ENCODE results near the gene TENM3.

Gene TENM3

DNA sequence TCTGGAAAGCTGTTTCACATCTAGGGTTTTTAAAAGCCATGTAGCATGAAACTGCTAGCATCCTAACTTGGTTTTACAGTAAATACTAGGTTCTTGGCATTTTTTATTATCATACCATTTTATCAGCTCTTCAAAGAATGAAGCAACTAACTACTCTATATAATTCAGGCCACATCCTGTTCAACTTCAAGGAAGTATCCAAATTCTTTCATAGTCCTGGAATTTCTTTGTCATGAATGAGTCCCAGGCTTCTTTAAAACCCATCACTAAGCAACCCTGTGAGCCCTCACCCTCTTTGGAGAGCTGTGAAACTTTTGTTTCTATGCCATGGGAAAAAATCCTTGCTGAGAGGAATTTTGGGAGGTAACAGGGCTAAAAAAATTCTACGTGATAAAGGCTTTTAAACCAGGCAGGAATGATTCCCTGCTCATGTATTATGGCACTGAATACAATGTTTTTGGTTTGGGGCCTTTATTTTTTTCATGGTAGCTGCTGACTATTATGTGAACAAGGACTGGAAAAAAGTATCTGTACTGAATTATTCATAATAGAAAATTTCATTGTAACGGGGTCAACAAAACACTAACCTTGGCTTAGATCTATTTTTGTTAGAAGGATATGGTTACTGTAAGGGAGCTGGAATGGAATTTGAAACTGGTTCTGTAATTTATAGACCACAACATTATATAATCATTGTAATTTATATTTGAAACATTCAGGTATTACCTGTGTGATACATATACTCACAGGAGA lies 509.1 kb downstream of the TENM3 start:
- no peak overlapping the region for H3K27ac ChIP-seq
- no peak for TF ChIP-seq ZFX (IDR thresholded peaks at IDR 0.05; ENCODE audit: borderline replicate concordance)
- TF ChIP-seq, protein P1, sequence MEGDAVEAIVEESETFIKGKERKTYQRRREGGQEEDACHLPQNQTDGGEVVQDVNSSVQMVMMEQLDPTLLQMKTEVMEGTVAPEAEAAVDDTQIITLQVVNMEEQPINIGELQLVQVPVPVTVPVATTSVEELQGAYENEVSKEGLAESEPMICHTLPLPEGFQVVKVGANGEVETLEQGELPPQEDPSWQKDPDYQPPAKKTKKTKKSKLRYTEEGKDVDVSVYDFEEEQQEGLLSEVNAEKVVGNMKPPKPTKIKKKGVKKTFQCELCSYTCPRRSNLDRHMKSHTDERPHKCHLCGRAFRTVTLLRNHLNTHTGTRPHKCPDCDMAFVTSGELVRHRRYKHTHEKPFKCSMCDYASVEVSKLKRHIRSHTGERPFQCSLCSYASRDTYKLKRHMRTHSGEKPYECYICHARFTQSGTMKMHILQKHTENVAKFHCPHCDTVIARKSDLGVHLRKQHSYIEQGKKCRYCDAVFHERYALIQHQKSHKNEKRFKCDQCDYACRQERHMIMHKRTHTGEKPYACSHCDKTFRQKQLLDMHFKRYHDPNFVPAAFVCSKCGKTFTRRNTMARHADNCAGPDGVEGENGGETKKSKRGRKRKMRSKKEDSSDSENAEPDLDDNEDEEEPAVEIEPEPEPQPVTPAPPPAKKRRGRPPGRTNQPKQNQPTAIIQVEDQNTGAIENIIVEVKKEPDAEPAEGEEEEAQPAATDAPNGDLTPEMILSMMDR (IDR thresholded peaks at IDR 0.05): no peak

DNA sequence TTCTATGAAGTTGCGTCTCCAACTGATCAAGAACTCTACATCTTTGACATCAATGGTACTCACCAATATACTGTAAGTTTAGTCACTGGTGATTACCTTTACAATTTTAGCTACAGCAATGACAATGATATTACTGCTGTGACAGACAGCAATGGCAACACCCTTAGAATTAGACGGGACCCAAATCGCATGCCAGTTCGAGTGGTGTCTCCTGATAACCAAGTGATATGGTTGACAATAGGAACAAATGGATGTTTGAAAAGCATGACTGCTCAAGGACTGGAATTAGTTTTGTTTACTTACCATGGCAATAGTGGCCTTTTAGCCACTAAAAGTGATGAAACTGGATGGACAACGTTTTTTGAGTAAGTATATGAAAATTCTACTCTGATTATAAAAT lies 511.7 kb downstream of the TENM3 start:
- TF ChIP-seq ZFX (IDR thresholded peaks at IDR 0.05; ENCODE audit: borderline replicate concordance): no peak
- TF ChIP-seq, protein P1 (IDR thresholded peaks at IDR 0.05): no peak
- no peak overlapping the region for H3K27ac ChIP-seq

DNA sequence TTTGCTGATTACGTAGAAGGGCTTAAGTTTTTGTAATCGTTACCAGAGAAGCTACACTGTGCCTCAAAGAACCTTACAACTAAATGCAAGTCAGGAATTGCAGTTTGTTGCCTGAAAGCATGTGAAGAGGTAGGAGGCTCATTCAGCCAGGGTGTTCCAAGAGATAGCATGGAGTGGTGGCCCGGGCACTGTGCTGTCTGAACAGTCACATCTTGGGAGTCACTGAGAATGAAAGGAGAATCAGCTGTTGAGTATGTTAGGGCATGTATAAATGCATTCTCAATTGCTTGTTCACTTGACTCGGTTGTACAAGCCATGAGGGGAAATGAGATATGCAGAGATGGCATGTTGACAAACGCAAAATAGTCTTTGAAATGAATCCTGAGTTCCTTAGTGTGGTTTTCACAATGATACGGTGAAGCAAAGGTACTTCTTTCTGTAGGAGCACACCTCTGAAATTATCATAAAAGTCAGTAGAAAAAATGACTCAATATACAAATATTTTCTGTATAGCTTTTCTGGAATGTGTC lies 513.0 kb downstream of the TENM3 start:
- TF ChIP-seq ZFX (IDR thresholded peaks at IDR 0.05; ENCODE audit: borderline replicate concordance): no peak
- TF ChIP-seq, protein P1 (IDR thresholded peaks at IDR 0.05): no peak
- no peak overlapping the region for H3K27ac ChIP-seq

DNA sequence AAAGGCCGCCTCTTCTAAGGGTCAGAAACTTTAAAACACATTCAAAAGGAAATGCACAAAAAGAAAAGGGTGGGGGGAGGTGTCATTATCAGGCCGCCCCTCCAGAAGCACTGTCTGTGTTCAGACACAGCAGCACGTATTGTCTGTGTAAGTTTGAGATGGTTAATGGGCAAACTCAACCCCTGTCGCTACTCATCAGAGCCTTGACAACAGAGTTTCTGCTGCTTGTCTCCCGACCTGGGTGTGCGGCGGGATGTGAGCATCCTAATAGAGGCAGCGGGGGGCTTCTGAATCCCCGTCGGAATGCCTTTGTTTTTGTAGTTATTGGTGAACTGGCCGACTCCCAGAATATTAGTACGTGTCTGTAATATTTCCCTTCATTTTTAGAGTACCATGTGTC lies 515.1 kb downstream of the TENM3 start:
- TF ChIP-seq, protein P1 (IDR thresholded peaks at IDR 0.05): no peak
- no peak for TF ChIP-seq ZFX (IDR thresholded peaks at IDR 0.05; ENCODE audit: borderline replicate concordance)
- no peak overlapping the region for H3K27ac ChIP-seq

DNA sequence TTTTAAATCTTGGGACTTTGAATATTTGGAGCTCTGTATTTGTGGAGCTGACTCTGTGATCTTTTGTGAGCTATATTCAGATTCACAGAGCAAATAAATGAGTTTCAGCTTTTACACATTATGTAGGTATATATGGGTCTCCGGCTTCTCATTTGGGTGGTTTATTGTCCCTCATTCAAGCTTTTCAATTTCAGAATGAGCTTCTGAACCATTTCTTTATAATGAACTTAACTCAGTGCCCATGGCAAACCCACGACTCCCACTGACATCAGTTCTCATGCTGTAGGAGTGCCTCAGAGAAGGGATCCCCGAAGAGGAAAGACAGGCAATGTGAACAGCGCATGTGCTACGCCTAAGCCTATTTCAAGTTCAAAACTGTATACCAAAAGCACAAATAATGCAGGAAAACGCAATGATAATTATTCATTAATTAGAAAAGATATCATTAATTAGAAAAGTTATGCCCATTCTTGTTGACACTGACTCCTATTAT lies 517.4 kb downstream of the TENM3 start:
- H3K27ac ChIP-seq: no peak overlapping the region
- no peak for TF ChIP-seq ZFX (IDR thresholded peaks at IDR 0.05; ENCODE audit: borderline replicate concordance)

DNA sequence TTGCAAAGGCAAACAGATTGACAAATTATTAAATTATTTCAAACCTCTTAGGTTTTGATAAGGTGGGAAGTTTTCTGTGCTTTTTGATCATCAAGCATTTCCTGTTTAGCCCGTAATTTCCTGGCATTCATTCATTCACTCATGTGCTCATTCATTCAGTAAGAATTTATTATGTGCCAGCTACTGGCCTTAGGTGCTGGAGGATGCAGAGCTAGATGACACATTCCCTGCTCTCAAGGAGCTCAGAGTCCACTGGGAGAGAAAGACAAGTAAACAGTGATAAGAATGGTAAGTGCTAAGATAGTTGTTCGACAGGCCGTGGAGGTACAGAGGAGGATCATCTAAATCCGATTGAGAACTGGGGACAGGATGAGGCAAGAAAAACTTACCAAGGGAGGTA lies 520.9 kb downstream of the TENM3 start:
- no peak overlapping the region for H3K27ac ChIP-seq
- TF ChIP-seq ZFX (IDR thresholded peaks at IDR 0.05; ENCODE audit: borderline replicate concordance): no peak
- TF ChIP-seq, protein P1 (IDR thresholded peaks at IDR 0.05): no peak

DNA sequence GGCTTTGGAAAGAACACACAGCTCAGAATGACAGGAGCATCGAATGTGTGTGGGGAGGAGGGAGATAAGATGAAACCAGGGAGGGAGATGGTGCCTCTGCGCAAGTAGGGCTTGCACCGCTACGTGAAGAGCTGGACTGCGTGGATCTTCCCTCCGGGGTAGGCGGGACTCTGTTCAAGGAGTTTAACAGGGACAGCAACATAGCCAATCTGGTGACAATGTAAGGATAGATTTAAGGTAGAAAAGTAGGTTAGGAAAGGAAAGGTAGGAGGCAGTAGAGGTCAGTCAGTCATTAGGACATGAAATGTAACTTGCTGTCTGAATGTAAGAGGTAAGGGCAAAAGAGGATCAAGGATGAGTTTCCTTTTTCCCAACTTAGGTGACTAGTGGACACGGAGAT lies 521.4 kb downstream of the TENM3 start:
- no peak overlapping the region for H3K27ac ChIP-seq
- no peak for TF ChIP-seq ZFX (IDR thresholded peaks at IDR 0.05; ENCODE audit: borderline replicate concordance)
- TF ChIP-seq, protein P1 (IDR thresholded peaks at IDR 0.05): no peak
